ENCODE results near the gene TMEM235. TPM values are rescaled to one million over a fixed set of nuclear protein-coding genes. Genes with fewer than 3 reads are reported as not detected.

Gene TMEM235
- total RNA-seq, 3 donors from 2014 or later: not detected

DNA sequence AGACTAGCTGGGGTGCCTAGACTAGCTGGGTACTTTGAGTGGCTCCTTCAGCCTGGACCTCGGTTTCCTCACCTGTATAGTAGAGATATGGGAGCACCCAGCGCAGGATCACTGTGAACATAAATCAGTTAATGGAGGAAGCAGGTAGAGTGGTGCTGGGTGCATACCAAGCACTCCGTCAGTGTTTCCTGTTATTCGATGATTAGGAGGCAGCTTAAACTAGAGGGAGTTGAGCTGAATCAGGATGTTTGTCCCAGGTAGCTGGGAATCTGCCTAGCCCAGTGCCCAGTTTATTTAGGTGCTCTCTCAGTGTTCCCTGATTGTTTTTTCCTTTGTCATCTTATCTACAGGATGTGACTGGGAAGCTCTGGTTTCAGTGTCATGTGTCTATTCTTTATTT is 8.4 kb upstream of the TMEM235 start:
- Histone ChIP-seq H3K36me3 (ENCODE audit: low read depth) (no peaks in the 10 kb centered on the region), H3K4me3 (no peak overlapping the region), H3K4me1 (ENCODE audit: low read depth) (no peaks in the 10 kb centered on the region), H3K9me3 (no peaks in the 10 kb centered on the region)
- TF ChIP-seq, protein P1, sequence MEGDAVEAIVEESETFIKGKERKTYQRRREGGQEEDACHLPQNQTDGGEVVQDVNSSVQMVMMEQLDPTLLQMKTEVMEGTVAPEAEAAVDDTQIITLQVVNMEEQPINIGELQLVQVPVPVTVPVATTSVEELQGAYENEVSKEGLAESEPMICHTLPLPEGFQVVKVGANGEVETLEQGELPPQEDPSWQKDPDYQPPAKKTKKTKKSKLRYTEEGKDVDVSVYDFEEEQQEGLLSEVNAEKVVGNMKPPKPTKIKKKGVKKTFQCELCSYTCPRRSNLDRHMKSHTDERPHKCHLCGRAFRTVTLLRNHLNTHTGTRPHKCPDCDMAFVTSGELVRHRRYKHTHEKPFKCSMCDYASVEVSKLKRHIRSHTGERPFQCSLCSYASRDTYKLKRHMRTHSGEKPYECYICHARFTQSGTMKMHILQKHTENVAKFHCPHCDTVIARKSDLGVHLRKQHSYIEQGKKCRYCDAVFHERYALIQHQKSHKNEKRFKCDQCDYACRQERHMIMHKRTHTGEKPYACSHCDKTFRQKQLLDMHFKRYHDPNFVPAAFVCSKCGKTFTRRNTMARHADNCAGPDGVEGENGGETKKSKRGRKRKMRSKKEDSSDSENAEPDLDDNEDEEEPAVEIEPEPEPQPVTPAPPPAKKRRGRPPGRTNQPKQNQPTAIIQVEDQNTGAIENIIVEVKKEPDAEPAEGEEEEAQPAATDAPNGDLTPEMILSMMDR (IDR thresholded peaks at IDR 0.05): no peak
- no peak for ATAC-seq
- intact Hi-C loops (cut with DNase I, micrococcal nuclease): no loop called here
- DNase-seq: no peak

DNA sequence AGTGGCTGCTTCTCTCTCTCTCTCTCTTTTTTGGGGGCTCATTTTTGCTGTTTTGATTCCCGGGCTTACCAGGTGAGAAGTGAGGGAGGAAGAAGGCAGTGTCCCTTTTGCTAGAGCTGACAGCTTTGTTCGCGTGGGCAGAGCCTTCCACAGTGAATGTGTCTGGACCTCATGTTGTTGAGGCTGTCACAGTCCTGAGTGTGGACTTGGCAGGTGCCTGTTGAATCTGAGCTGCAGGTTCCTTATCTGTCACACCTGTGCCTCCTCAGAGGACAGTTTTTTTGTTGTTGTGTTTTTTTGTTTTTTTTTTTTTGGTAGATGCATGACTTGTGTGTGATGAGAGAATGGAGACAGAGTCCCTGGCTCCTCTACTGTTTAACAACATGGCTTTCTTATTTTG is 7.7 kb upstream of the TMEM235 start:
- TF ChIP-seq, protein P1 (IDR thresholded peaks at IDR 0.05): no peak
- Histone ChIP-seq H3K4me1 (ENCODE audit: low read depth) (no peaks in the 10 kb centered on the region), H3K9me3 (no peaks in the 10 kb centered on the region), H3K4me3 (no peak overlapping the region), H3K36me3 (ENCODE audit: low read depth) (no peaks in the 10 kb centered on the region)
- DNase-seq (no peak), ATAC-seq (no peak)
- intact Hi-C loops (cut with DNase I, micrococcal nuclease): no loop called here

DNA sequence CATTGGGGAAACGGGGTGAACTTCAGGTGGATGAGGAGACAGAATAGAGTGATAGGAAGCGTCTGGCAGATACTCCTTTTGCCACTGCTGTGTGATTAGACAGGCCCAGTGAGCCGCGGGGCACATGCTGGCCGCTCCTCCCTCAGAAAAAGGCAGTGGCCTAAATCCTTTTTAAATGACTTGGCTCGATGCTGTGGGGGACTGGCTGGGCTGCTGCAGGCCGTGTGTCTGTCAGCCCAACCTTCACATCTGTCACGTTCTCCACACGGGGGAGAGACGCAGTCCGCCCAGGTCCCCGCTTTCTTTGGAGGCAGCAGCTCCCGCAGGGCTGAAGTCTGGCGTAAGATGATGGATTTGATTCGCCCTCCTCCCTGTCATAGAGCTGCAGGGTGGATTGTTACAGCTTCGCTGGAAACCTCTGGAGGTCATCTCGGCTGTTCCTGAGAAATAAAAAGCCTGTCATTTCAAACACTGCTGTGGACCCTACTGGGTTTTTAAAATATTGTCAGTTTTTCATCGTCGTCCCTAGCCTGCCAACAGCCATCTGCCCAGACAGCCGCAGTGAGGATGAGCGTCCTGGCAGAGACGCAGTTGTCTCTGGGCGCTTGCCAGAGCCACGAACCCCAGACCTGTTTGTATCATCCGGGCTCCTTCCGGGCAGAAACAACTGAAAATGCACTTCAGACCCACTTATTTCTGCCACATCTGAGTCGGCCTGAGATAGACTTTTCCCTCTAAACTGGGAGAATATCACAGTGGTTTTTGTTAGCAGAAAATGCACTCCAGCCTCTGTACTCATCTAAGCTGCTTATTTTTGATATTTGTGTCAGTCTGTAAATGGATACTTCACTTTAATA is 7.0 kb upstream of the TMEM235 start:
- TF ChIP-seq, protein P1 (IDR thresholded peaks at IDR 0.05): no peak
- ATAC-seq (no peak), DNase-seq (no peak)
- Histone ChIP-seq H3K9me3 (no peaks in the 10 kb centered on the region), H3K36me3 (ENCODE audit: low read depth) (no peaks in the 10 kb centered on the region), H3K4me3 (no peak overlapping the region), H3K4me1 (ENCODE audit: low read depth) (no peaks in the 10 kb centered on the region)
- intact Hi-C loops (cut with DNase I, micrococcal nuclease): no loop called here

DNA sequence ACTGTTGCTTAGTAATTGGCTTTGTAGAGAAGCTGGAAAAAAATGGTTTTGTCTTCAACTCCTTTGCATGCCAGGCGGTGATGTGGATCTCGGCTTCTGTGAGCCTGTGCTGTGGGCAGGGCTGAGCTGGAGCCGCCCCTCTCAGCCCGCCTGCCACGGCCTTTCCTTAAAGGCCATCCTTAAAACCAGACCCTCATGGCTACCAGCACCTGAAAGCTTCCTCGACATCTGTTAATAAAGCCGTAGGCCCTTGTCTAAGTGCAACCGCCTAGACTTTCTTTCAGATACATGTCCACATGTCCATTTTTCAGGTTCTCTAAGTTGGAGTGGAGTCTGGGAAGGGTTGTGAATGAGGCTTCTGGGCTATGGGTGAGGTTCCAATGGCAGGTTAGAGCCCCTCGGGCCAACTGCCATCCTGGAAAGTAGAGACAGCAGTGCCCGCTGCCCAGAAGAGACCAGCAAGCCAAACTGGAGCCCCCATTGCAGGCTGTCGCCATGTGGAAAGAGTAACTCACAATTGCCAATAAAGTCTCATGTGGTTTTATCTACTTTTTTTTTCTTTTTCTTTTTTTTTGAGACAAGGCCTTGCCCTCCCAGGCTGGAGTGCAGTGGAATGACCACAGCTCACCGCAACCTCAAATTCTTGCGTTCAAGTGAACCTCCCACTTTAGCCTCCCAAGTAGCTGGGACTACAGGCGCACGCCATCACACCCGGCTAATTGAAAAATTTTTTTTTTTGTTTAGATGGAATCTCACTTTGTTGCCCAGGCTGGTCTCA is 6.2 kb upstream of the TMEM235 start:
- intact Hi-C loops (cut with DNase I, micrococcal nuclease): no loop called here
- H3K4me3 ChIP-seq: no peak overlapping the region
- no peaks in the 10 kb centered on the region for H3K4me1 ChIP-seq (ENCODE audit: low read depth)
- no peak for ATAC-seq
- no peaks in the 10 kb centered on the region for H3K36me3 ChIP-seq (ENCODE audit: low read depth)
- TF ChIP-seq, protein P1 (IDR thresholded peaks at IDR 0.05): no peak
- DNase-seq: no peak
- H3K9me3 ChIP-seq: no peaks in the 10 kb centered on the region

DNA sequence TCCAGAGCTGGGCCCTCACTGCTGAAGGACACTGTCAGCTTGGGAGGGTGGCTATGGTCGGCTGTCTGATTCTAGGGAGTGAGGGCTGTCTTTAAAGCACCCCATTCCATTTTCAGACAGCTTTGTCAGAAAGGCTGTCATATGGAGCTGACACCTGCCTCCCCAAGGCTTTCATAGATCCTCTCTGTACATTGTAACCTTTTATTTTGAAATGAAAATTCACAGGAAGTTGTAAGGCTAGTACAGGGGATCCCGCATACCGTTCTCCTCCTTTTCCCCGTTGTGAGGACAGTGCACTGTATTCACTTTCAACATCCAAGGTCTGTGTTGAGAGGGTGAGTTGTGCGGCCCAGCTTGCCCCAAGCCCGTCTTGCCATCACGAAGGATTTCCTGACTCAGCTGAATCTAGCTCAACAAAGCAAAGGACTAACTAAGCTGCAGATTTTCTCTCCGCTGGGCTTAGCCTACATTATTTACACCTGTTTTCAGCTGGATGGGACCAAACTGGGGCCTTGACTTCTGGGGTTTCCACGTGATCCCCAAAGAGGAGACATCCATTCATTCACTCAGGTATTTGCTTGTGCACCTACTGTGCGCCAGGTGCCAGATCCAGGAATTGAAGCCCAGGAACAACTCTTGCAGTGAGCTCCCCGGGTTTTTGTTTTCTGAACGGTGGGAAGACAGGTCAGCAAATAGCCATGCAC is 5.2 kb upstream of the TMEM235 start:
- Histone ChIP-seq H3K9me3 (no peaks in the 10 kb centered on the region), H3K36me3 (ENCODE audit: low read depth) (no peaks in the 10 kb centered on the region), H3K4me3 (no peak overlapping the region), H3K4me1 (ENCODE audit: low read depth) (no peaks in the 10 kb centered on the region)
- intact Hi-C loops (cut with DNase I, micrococcal nuclease): no loop called here
- TF ChIP-seq, protein P1 (IDR thresholded peaks at IDR 0.05): no peak
- no peak for ATAC-seq
- no peak for DNase-seq

All from mucosa of descending colon (tissue), 3 donors.